K562 (cell line): ENCODE data around the gene MERTK. TPM values are rescaled to one million over a fixed set of nuclear protein-coding genes. Genes with fewer than 3 reads are reported as not detected.

Experiments used
- ATAC-seq: fragments of 200-7000 bp; cut with Tn5 transposase; 3 replicates; pipeline ENCODE4 v1.9.1; 2020; ENCODE audit warnings: moderate library complexity
- BruUV-seq: library from RNA; stranded (reverse); fragments of 400-500 nt; replicated peaks from 2 replicates; lab custom pipeline; 2021; lab: Mats Ljungman, UMichigan
- CTCF ChIA-PET: fragments of 300-600 bp; formaldehyde crosslinking; extraction: SDS; loops from one replicate; lab custom pipeline; 2021; ENCODE audit warnings: low intra/inter-chr PET ratio; lab: Yijun Ruan, JAX
- POLR2A ChIA-PET: fragments of 300-600, 350-650 bp; sonication (Branson Sonifier 250); formaldehyde crosslinking; extraction: SDS; loops from one replicate; lab custom pipeline; 2021; ENCODE audit warnings: antibody characterized with exemption, inconsistent platforms; lab: Yijun Ruan, JAX
- DNase-seq, 4 experiments: peaks; one replicate each; pipeline versions ENCODE4 v3.0.0 to v3.0.0-alpha.2; 2011 to 2018; ENCODE audit warnings: low spot score in 3 of 4, mixed read lengths in 3 of 4; ENCODE audit errors: extremely low read depth in 1 of 4
- FAIRE-seq: peaks from 2 replicates; lab custom pipeline; 2011; peaks lifted over from hg19 to GRCh38; lab: Jason Lieb, UNC
- H2AFZ ChIP-seq: 2 replicates; pipeline ENCODE4 v1.6.0; 2011; ENCODE audit warnings: low read depth, low read length, control low read depth, inconsistent platforms
- H3K27ac ChIP-seq: fragments of 200-600 bp; 3 replicates; pipeline ENCODE4 v1.8.0; 2011; ENCODE audit warnings: low read depth, mild to moderate bottlenecking, control low read depth, inconsistent platforms, low read length, moderate library complexity, mixed read lengths; ENCODE audit errors: extremely low read depth
- H3K27me3 ChIP-seq, 2 experiments: fragments of 300-600 bp in 1 of 2; 2 replicates in 1 of 2; 3 replicates in 1 of 2; pipeline versions ENCODE4 v1.6.0 to v1.8.0; 2011; ENCODE audit warnings: inconsistent platforms in 2 of 2, low read length in 2 of 2, mild to moderate bottlenecking in 1 of 2, mixed read lengths in 1 of 2, moderate library complexity in 1 of 2; ENCODE audit not compliant: control insufficient read depth in 2 of 2, insufficient read depth in 2 of 2
- H3K36me3 ChIP-seq: fragments of 300-600 bp; 3 replicates; pipeline ENCODE4 v1.8.0; 2011; ENCODE audit warnings: mild to moderate bottlenecking, low read length, inconsistent platforms; ENCODE audit not compliant: control insufficient read depth, insufficient read depth
- H3K4me1 ChIP-seq, 2 experiments: fragments of 200-600 bp in 1 of 2; replicated peaks in 1 of 2; 2 replicates in 1 of 2; 3 replicates in 1 of 2; pipeline versions ENCODE4 v1.5.1 to v1.8.0; 2011; ENCODE audit warnings: inconsistent platforms in 2 of 2, low read length in 2 of 2, mild to moderate bottlenecking in 1 of 2, mixed read lengths in 1 of 2, moderate library complexity in 1 of 2; ENCODE audit not compliant: control insufficient read depth in 2 of 2, insufficient read depth in 2 of 2
- H3K4me2 ChIP-seq: 2 replicates; pipeline ENCODE4 v1.6.1; 2011; ENCODE audit warnings: low read length, control low read depth, inconsistent platforms, mixed read lengths; ENCODE audit not compliant: insufficient read depth
- H3K4me3 ChIP-seq: fragments of 200-600 bp; sonication (generic), shearing (Covaris generic); 2 replicates; pipeline ENCODE4 v1.5.1; 2016; ENCODE audit warnings: control low read depth, inconsistent platforms
- H3K79me2 ChIP-seq: fragments of 200-600 bp; 3 replicates; pipeline ENCODE4 v1.8.0; 2011; ENCODE audit warnings: low read length, inconsistent platforms; ENCODE audit not compliant: control insufficient read depth, insufficient read depth
- H3K9ac ChIP-seq, 2 experiments: 2 replicates each; pipeline versions ENCODE4 v1.6.0 to v1.6.1; 2011; ENCODE audit warnings: low read depth in 2 of 2, low read length in 2 of 2, control low read depth in 1 of 2, inconsistent platforms in 1 of 2, mild to moderate bottlenecking in 1 of 2, mixed read lengths in 1 of 2; ENCODE audit not compliant: insufficient read depth in 1 of 2
- H3K9me1 ChIP-seq: one replicate; pipeline ENCODE4 v1.6.0; 2011; ENCODE audit warnings: inconsistent platforms, mild to moderate bottlenecking, low read length, moderate library complexity; ENCODE audit not compliant: control insufficient read depth, insufficient read depth
- H3K9me3 ChIP-seq: replicated peaks from 2 replicates; pipeline ENCODE4 v1.5.1; 2011; ENCODE audit warnings: low read depth, low read length, inconsistent platforms; ENCODE audit not compliant: control insufficient read depth, insufficient read depth
- H4K20me1 ChIP-seq: replicated peaks from 2 replicates; pipeline ENCODE4 v1.6.1; 2011; ENCODE audit warnings: low read length, inconsistent platforms, mixed read lengths; ENCODE audit not compliant: control insufficient read depth, insufficient read depth
- CUX1 ChIP-seq: fragments of 200-800 bp; sonication (Bioruptor generic); IDR thresholded peaks from 2 replicates; pipeline ENCODE4 v1.6.1; 2016; ENCODE audit warnings: missing genetic modification characterization, missing compliant biosample characterization
- DIDO1 ChIP-seq: fragments of 450-650 bp; IDR thresholded peaks from 2 replicates; pipeline ENCODE4 v1.6.1; 2016; ENCODE audit warnings: low read depth, missing biosample characterization, missing genetic modification characterization
- KDM2B ChIP-seq: fragments of 250-450 bp; sonication (Bioruptor Pico); IDR thresholded peaks from 2 replicates; pipeline ENCODE4 v1.8.0; 2021; ENCODE audit warnings: mild to moderate bottlenecking, moderate library complexity
- WGBS: fragments of 100-300 bp; shearing (Covaris generic); methylation state at CpG from one replicate; pipeline ENCODE4 v1.1.6; 2016; ENCODE audit warnings: low coverage, mixed read lengths; ENCODE audit not compliant: insufficient coverage; ENCODE audit errors: missing lambda C conversion rate; 5-methylcytosine and 5-hydroxymethylcytosine counted together
- in situ Hi-C: fragments of 300-500 bp; cut with MboI; formaldehyde crosslinking; loops from 4 replicates; pipeline ENCODE4 v1.15.0; 2018; ENCODE audit warnings: inconsistent platforms, mixed read lengths
- intact Hi-C: fragments of 100-400 bp; cut with micrococcal nuclease; formaldehyde crosslinking; loops from 2 replicates; pipeline ENCODE4 v1.14.2; 2022
- polyA plus RNA-seq, 8 experiments: library from polyadenylated mRNA; depleted of rRNA in 4 of 8; stranded (reverse) in 5 of 8; unstranded in 3 of 8; fragments of >200 nt; fragmentation: Nextera tagmentation in 2 of 8; fragmentation: Illumina TruSeq in 1 of 8; extraction: Ambion mirVana in 2 of 8; extraction: Trizol in 1 of 8; gene quantifications; 2 replicates each; pipeline versions ENCODE4 v1.2.1 to v1.2.3, GENCODE V29; 2011 to 2014; ENCODE audit warnings: inconsistent platforms in 1 of 8, missing spikeins in 1 of 8
- total RNA-seq, 7 experiments: library from RNA; depleted of rRNA in 6 of 7; stranded (reverse); fragments of >200 nt in 6 of 7; fragmentation: Illumina TruSeq in 2 of 7; extraction: Trizol in 2 of 7; gene quantifications; 2 replicates each; pipeline versions ENCODE4 v1.2.1 to v1.2.3, GENCODE V29; 2011 to 2021; ENCODE audit warnings: low replicate concordance in 1 of 7

The MERTK gene
- total and polyA plus RNA-seq, 9 of the 15 experiments (the other 6 are each of a cell fraction or from before 2014, with no cell fraction given) = 0.23 to 1.6 (median 0.74) TPM

- DNase-seq = no peak
- BruUV-seq = no TSS peak
- ChIA-PET CTCF (no interaction called here), POLR2A (interaction anchor here (0.6 kb wide), 1 partner anchor 43 kb away, joined by 3 read pairs; no protein-coding TSS in a partner anchor)
- intact Hi-C loops = no loop called here
- Histone ChIP-seq H3K4me1 (no peaks in the 10 kb centered on the region), H3K79me2 (peaks cover 5% of the 10 kb centered on the region; the same call in 2 of the 3 replicates), H3K4me2 (no peak overlapping the region), H3K27me3 (no peaks in the 10 kb centered on the region), H4K20me1 (no peaks in the 10 kb centered on the region), H3K9me1 (no peaks in the 10 kb centered on the region), H3K36me3 (peaks cover 20% of the 10 kb centered on the region), H2AFZ (no peak overlapping the region), H3K9me3 (no peaks in the 10 kb centered on the region), H3K4me3 (no peak overlapping the region), H3K9ac (no peak overlapping the region), H3K27ac (no peak overlapping the region)
- in situ Hi-C loops = no loop called here
- FAIRE-seq = no peak
- WGBS = 69% methylated on average over 1 of the region's 1 CpG
- ATAC-seq = no peak
- TF ChIP-seq DIDO1 (tag) (no peak), KDM2B (CRISPR knock-in tag) (no peak), CUX1 (CRISPR knock-in tag) (no peak)
These were observed 176.1 kb downstream of the MERTK start for GRCh38 chr2:112074506-112074905.
